ENCODE measurements around the gene TFAP2D.

Gene TFAP2D

DNA sequence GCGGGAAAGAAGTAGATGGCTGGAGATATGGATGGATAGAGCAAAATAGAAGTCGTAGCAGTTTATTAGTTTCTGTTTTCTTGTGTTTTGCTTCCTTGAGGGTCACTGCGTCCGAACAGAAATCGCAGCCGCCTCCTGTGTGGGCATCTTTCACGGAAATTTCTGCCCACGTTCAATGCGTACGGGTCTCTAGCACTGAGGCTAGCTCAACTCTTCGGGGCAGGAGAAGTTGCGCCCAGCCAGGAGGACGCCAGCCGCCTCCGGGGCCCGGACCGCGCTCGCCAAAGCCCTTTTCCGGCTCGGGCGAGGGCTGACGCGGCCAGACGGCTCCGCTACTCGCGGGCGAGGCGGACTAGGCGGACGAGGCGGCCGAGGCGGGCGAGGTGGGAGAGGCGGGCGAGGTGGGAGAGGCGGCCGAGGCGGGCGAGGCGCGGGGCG lies 106.2 kb downstream of the TFAP2D start:
- no peak for DNase-seq (ENCODE audit: low read depth)

DNA sequence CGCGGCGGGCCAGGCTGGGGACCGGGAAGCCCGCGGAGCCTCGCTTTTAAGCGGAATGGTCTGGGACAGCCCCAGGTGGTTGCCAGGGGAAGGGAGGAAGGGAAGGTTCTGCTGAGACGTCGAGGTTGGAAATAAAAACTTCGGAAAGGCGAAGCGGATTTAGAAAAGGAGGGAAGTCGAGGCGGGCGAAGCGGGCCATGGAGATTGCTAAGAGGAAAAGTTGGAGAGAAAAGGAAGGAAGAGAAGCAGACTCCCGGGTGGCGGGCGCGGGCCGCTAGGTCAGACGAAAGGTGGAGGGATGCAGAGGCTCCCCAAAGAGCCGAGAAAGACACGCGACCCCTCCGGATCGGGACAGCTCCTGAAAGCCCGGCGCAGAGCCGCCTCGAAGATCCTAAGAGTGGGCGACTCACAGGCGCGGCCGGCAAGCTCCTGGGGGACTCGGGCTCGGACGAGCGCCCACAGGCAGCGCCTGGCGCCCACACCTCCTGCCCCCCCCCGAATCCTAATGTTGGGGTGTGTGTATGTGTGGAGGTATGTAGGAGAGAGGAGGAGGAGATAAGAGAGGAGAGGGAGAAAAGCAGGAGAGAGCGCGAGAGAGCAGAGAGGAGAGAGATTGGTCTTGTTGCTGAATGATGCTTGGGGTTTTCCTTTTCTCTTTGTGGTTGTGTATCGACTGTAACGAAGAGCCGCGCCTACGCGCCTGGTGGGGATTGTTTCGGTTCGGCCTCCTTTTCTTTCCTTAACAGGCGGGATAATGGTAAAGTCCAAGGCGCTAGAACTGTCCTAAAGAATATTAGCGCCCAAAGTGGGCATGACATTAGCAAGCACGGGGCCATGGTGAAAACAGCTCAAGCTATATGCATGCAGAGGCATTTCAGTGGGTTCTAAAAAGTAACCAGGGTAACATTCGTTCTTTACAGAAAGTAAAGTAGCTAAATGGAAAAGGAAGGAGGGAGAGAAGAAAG lies 106.9 kb downstream of the TFAP2D start:
- no peak for DNase-seq (ENCODE audit: low read depth)

DNA sequence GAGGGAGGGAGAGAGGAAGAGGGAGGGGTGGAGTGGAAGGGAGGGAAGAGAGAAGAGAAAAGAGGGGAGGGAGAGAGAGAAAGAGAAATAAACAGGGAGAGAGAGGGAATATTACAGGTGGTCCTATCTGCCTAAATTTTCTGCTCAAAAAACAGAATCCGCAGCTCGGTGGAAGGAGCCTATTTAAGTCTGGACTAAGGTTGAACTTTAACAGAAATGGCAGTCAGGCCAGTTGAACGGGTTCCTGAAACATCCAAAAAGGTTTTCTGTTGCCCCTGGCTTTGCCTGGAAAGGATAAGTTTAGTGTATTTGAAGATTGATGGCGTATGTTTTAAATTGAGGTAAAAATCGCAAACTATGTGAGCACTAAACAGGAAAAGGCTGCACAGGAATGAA lies 107.5 kb downstream of the TFAP2D start:
- no peak for DNase-seq (ENCODE audit: low read depth)

DNA sequence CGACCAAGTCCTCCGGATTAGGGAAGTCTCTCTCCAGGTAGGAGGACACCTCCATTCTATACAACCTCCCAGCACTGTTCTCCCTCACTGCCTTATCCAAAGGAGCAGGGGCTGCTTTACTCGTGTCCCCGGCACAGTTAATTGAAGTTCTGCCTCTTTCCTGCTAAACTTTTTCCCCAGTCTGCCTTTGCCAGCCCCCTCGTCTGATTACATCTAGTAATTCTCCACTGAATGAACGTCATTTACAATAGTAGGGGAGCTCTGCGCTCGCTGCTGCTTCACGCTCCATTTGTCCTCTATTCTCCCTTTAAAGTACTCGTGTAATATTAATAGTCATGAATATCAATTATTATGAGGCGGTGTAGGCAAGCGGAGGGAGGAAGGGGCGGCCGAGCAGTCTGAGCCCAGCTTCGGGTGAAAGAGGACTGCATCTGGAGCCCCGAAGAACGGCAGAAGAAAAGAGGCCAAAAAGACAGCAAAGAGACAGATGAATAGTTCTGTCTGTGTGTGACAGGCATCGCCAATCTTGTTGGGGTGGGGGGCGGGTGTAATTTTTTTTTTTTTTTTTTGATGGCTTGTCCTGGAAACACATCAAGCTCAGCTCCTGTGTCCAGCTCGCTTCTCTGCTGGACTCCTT lies 108.2 kb downstream of the TFAP2D start:
- DNase-seq (ENCODE audit: low read depth), result no peak

DNA sequence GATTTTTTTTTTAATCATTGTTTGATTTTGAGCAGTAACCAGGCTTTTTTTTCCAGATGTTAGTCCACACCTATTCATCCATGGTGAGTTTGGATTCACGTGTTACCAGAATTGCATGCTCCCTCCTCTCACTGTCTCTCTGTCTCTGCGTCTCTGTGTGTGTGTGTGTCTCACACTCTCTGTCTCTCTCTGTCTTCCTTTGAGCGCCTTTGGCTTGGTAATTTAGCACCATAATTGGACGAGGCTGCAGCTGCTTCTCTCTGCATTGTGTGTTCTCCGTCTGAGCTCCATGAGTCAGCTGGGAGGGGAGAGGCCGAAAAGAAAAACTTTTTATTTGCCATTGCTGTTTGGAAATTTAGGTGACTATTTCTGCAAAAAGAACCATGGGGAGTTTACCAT lies 108.8 kb downstream of the TFAP2D start:
- no peak for DNase-seq (ENCODE audit: low read depth)
